CD14-positive monocyte (primary cell): ENCODE results near the gene NTSR2. TPM values are rescaled to one million over a fixed set of nuclear protein-coding genes. Genes with fewer than 3 reads are reported as not detected.

Experiments used
- DNase-seq, 3 donors: peaks; one replicate each; pipeline ENCODE4 v3.0.0-alpha.2; 2011 to 2022
- H2AFZ ChIP-seq: 2 replicates; pipeline ENCODE4 v1.6.0; 2012; ENCODE audit warnings: mild to moderate bottlenecking, low read depth, low read length, inconsistent platforms; ENCODE audit not compliant: insufficient read depth, poor library complexity, severe bottlenecking
- H3K27ac ChIP-seq, 2 donors: 1 replicate in 1 of 2; 2 replicates in 1 of 2; pipeline ENCODE4 v1.5.1; 2012 to 2013; ENCODE audit warnings: low read length in 2 of 2, control low read depth in 1 of 2, inconsistent platforms in 1 of 2, low read depth in 1 of 2, mild to moderate bottlenecking in 1 of 2
- H3K27me3 ChIP-seq, 2 donors: one replicate each; pipeline versions ENCODE4 v1.6.0 to v1.6.1; 2011 to 2013; ENCODE audit warnings: low read length in 2 of 2; ENCODE audit not compliant: control insufficient read depth in 2 of 2, insufficient read depth in 2 of 2
- H3K36me3 ChIP-seq, 2 donors: replicated peaks in 1 of 2; 1 replicate in 1 of 2; 2 replicates in 1 of 2; pipeline versions ENCODE4 v1.5.1 to v1.6.1; 2012 to 2013; ENCODE audit warnings: low read length in 2 of 2, control low read depth in 1 of 2, inconsistent platforms in 1 of 2, mild to moderate bottlenecking in 1 of 2; ENCODE audit not compliant: insufficient read depth in 2 of 2, control insufficient read depth in 1 of 2
- H3K4me1 ChIP-seq, 2 donors: 1 replicate in 1 of 2; 2 replicates in 1 of 2; pipeline versions ENCODE4 v1.5.1 to v1.6.1; 2012 to 2013; ENCODE audit warnings: low read length in 2 of 2, control low read depth in 1 of 2, inconsistent platforms in 1 of 2, mild to moderate bottlenecking in 1 of 2, moderate library complexity in 1 of 2; ENCODE audit not compliant: insufficient read depth in 2 of 2, control insufficient read depth in 1 of 2
- H3K4me2 ChIP-seq: replicated peaks from 2 replicates; pipeline ENCODE3; 2012; ENCODE audit warnings: low read length, moderate library complexity, mild to moderate bottlenecking; ENCODE audit not compliant: poor library complexity, severe bottlenecking; ENCODE audit errors: extremely low read depth
- H3K4me3 ChIP-seq, 3 experiments: fragments of 200-600 bp in 1 of 3; sonication (generic) in 1 of 3; replicated peaks in 1 of 3; 1 replicate in 2 of 3; 2 replicates in 1 of 3; pipeline ENCODE4 v1.5.1; 2011 to 2013; ENCODE audit warnings: low read length in 3 of 3, mild to moderate bottlenecking in 3 of 3, control low read depth in 2 of 3, low read depth in 2 of 3, inconsistent platforms in 1 of 3, moderate library complexity in 1 of 3
- H3K79me2 ChIP-seq: 2 replicates; pipeline ENCODE4 v1.6.0; 2012; ENCODE audit warnings: mild to moderate bottlenecking, control low read depth, inconsistent platforms, low read length, moderate library complexity; ENCODE audit not compliant: insufficient read depth
- H3K9ac ChIP-seq: 2 replicates; pipeline ENCODE4 v1.6.0; 2017; ENCODE audit warnings: low read length, mild to moderate bottlenecking; ENCODE audit not compliant: insufficient read depth, poor library complexity, severe bottlenecking
- H3K9me3 ChIP-seq, 2 donors: replicated peaks in 1 of 2; 1 replicate in 1 of 2; 2 replicates in 1 of 2; pipeline versions ENCODE4 v1.5.1 to v1.6.1; 2012 to 2013; ENCODE audit warnings: low read length in 2 of 2, control low read depth in 1 of 2; ENCODE audit not compliant: control insufficient read depth in 1 of 2, insufficient read depth in 1 of 2
- H4K20me1 ChIP-seq: 2 replicates; pipeline ENCODE4 v1.6.0; 2012; ENCODE audit warnings: mild to moderate bottlenecking, low read length, control low read depth, moderate library complexity; ENCODE audit not compliant: insufficient read depth
- H3K27ac Mint-ChIP-seq, 7 donors: one replicate each; pipeline ENCODE4 v1.8.0; 2020; ENCODE audit warnings: mild to moderate bottlenecking in 7 of 7, mixed read lengths in 7 of 7, moderate library complexity in 6 of 7, inconsistent platforms in 2 of 7
- H3K27me3 Mint-ChIP-seq, 3 donors: one replicate each; pipeline ENCODE4 v1.8.0; 2021 to 2022; ENCODE audit warnings: low read depth in 3 of 3, mild to moderate bottlenecking in 3 of 3, mixed read lengths in 3 of 3, moderate library complexity in 3 of 3, inconsistent platforms in 1 of 3
- H3K36me3 Mint-ChIP-seq, 2 donors: one replicate each; pipeline ENCODE4 v1.8.0; 2020; ENCODE audit warnings: mixed read lengths in 2 of 2, inconsistent platforms in 1 of 2, mild to moderate bottlenecking in 1 of 2
- H3K4me1 Mint-ChIP-seq: one replicate; pipeline ENCODE4 v1.8.0; 2020; ENCODE audit warnings: mild to moderate bottlenecking, mixed read lengths
- H3K4me3 Mint-ChIP-seq, 2 donors: one replicate each; pipeline ENCODE4 v1.8.0; 2020; ENCODE audit warnings: mild to moderate bottlenecking in 2 of 2, mixed read lengths in 2 of 2, moderate library complexity in 1 of 2
- H3K9me3 Mint-ChIP-seq, 7 donors: one replicate each; pipeline ENCODE4 v1.8.0; 2020 to 2022; ENCODE audit warnings: mixed read lengths in 7 of 7, mild to moderate bottlenecking in 6 of 7, moderate library complexity in 6 of 7, inconsistent platforms in 2 of 7
- CTCF ChIP-seq: fragments of 200-600 bp; IDR thresholded peaks from one replicate; pipeline ENCODE4 v1.8.0; 2022; ENCODE audit warnings: antibody characterized with exemption, mild to moderate bottlenecking
- WGBS: methylation state at CpG from one replicate; pipeline ENCODE4 v1.1.5; 2013; ENCODE audit warnings: missing lambda C conversion rate; ENCODE audit not compliant: insufficient coverage; 5-methylcytosine and 5-hydroxymethylcytosine counted together
- intact Hi-C, 2 donors: fragments of 100-400 bp; cut with micrococcal nuclease; formaldehyde crosslinking; loops; one replicate each; pipeline versions ENCODE4 v1.15.0 to v1.15.1; 2023
- polyA plus RNA-seq, 3 donors: library from polyadenylated mRNA; depleted of rRNA in 1 of 3; unstranded in 2 of 3; stranded (reverse) in 1 of 3; fragments of 300-500 nt in 2 of 3; fragments of >200 nt in 1 of 3; fragmentation: Illumina TruSeq in 2 of 3; gene quantifications; 1 replicate in 2 of 3; 2 replicates in 1 of 3; pipeline ENCODE4 v1.2.3, GENCODE V29; 2012 to 2021

Gene NTSR2
- polyA plus RNA-seq, 3 donors = not detected

GRCh38 chr2:11658208-11659114, 11.5 kb downstream of the NTSR2 start:
- H3K36me3 Mint-ChIP-seq = no peaks in the 10 kb centered on the region
- H3K27ac Mint-ChIP-seq = no peak overlapping the region
- H2AFZ ChIP-seq = no peak overlapping the region
- H3K27me3 ChIP-seq = peaks cover 0 to 6% of the 10 kb centered on the region in 2 donors
- no peak overlapping the region for H3K4me2 ChIP-seq
- no peak overlapping the region for H3K27ac ChIP-seq
- no peak overlapping the region for H3K9ac ChIP-seq
- H4K20me1 ChIP-seq = no peaks in the 10 kb centered on the region
- intact Hi-C loops = no loop called here
- H3K4me1 ChIP-seq = no peaks in the 10 kb centered on the region
- H3K9me3 ChIP-seq = peaks cover 0 to 8% of the 10 kb centered on the region in 2 donors
- no peak overlapping the region for H3K4me3 ChIP-seq
- peaks cover 6 to 12% (median 9%) of the 10 kb centered on the region in 7 donors for H3K9me3 Mint-ChIP-seq
- no peak for DNase-seq
- TF ChIP-seq CTCF = no peak
- 90% methylated on average over 16 of the region's 19 CpGs for WGBS
- H3K4me3 Mint-ChIP-seq = no peak overlapping the region
- H3K4me1 Mint-ChIP-seq = no peaks in the 10 kb centered on the region
- no peaks in the 10 kb centered on the region for H3K79me2 ChIP-seq
- peaks cover 5 to 7% (median 6%) of the 10 kb centered on the region in 3 donors for H3K27me3 Mint-ChIP-seq
- H3K36me3 ChIP-seq = no peaks in the 10 kb centered on the region

- H3K27ac ChIP-seq = no peak overlapping the region
Measured at GRCh38 chr2:11657646-11658045, 12.3 kb downstream of the NTSR2 start.

More at GRCh38 chr2:11657646-11658045, 12.3 kb downstream of the NTSR2 start:
- Histone ChIP-seq H3K27me3 (peaks cover 0 to 6% of the 10 kb centered on the region in 2 donors), H3K4me2 (no peak overlapping the region), H3K36me3 (no peaks in the 10 kb centered on the region), H2AFZ (no peak overlapping the region), H3K4me3 (no peak overlapping the region), H3K79me2 (no peaks in the 10 kb centered on the region), H3K9me3 (peaks cover 0 to 6% of the 10 kb centered on the region in 2 donors), H3K9ac (no peak overlapping the region), H4K20me1 (no peaks in the 10 kb centered on the region), H3K4me1 (no peaks in the 10 kb centered on the region)
- DNase-seq = no peak
- intact Hi-C loops = no loop called here
- no peak for TF ChIP-seq CTCF
- H3K4me3 Mint-ChIP-seq = no peak overlapping the region
- no peak overlapping the region for H3K27ac Mint-ChIP-seq
- no peaks in the 10 kb centered on the region for H3K4me1 Mint-ChIP-seq
- peaks cover 2 to 7% (median 7%) of the 10 kb centered on the region in 3 donors for H3K27me3 Mint-ChIP-seq
- H3K36me3 Mint-ChIP-seq = no peaks in the 10 kb centered on the region
- WGBS = 90% methylated on average over 11 of the region's 11 CpGs
- H3K9me3 Mint-ChIP-seq = peaks cover 2 to 6% (median 5%) of the 10 kb centered on the region in 7 donors
